Measurements from ENCODE around the gene FAS. TPM values are rescaled to one million over a fixed set of nuclear protein-coding genes. Genes with fewer than 3 reads are reported as not detected.

The FAS gene
- total RNA-seq = 10 to 100 TPM in 1 of 10 donors, 1 to 10 TPM in 9; 2.5 to 10.1 (median 3.7) TPM
- 1 to 10 TPM; 3.5 to 4.6 TPM for polyA plus RNA-seq
- long read RNA-seq, donor 1, partial matches to known transcripts = 0 of 2 reads
- long read RNA-seq, donor 1, other reads (novel, unspliced or antisense) = 0 of 2 reads
- long read RNA-seq, donor 2, partial matches to known transcripts = 0 of 5 reads
- long read RNA-seq, donor 2, other reads (novel, unspliced or antisense) = 1 of 5 reads
- long read RNA-seq, donor 3, transcript FAS-204 (9 exons, 2,563 nt) = major isoform, 8 of 11 reads
- long read RNA-seq, donor 3, partial matches to known transcripts = 0 of 11 reads
- long read RNA-seq, donor 3, other reads (novel, unspliced or antisense) = 2 of 11 reads

GRCh38 chr10:88990384-88991160, at the start of gene FAS:
FAS (plus strand) TSS chr10:88990798; CDS start chr10:88990877, 79 bp downstream.
- DNase-seq (peak; percentile 67 to 81), ATAC-seq (peak; percentile 68 to 90 (median 74))
- Histone ChIP-seq H3K4me1 (peaks cover 0 to 80% (median 34%) of the 10 kb centered on the region in 9 donors), H3K9me3 (peaks cover 0 to 5% (median 0%) of the 10 kb centered on the region in 11 donors), H3K27me3 (no peaks in the 10 kb centered on the region), H3K4me3 (peak within 1 kb of the TSS; percentile 53 to 90 (median 83)), H3K27ac (peak within 1 kb of the TSS; percentile 86 to 97 (median 96)), H3K36me3 (no peaks in the 10 kb centered on the region)
- no peak for TF ChIP-seq CTCF (IDR thresholded peaks at IDR 0.05)
- intact Hi-C loops (cut with DNase I) = loop anchor here in 3 of 10 donors (5.0 to 10.0 kb wide), 2 partner anchors 146 to 153 kb away; no protein-coding TSS in a partner anchor
- 1% methylated on average over 51 of the region's 51 CpGs for WGBS, 2 donors

GRCh38 chr10:88941026-88941425, 49.6 kb upstream of the FAS start:
- H3K4me3 ChIP-seq = no peak overlapping the region
- no peak overlapping the region for H3K27ac ChIP-seq
- WGBS, 2 donors = 93% methylated on average over 6 of the region's 6 CpGs
- peaks cover 0 to 94% (median 24%) of the 10 kb centered on the region in 9 donors for H3K36me3 ChIP-seq
- no peaks in the 10 kb centered on the region for H3K9me3 ChIP-seq
- H3K27me3 ChIP-seq = no peaks in the 10 kb centered on the region
- ATAC-seq (no peak), DNase-seq (no peak)
- no peak for TF ChIP-seq CTCF (IDR thresholded peaks at IDR 0.05)
- intact Hi-C loops (cut with DNase I) = no loop called here
- H3K4me1 ChIP-seq = peaks cover 0 to 16% (median 0%) of the 10 kb centered on the region in 9 donors

GRCh38 chr10:88943778-88944177, 46.8 kb upstream of the FAS start:
- intact Hi-C loops (cut with DNase I) = no loop called here
- Histone ChIP-seq H3K36me3 (peaks cover 0 to 78% (median 13%) of the 10 kb centered on the region in 9 donors), H3K9me3 (no peaks in the 10 kb centered on the region), H3K4me3 (no peak overlapping the region), H3K27me3 (no peaks in the 10 kb centered on the region), H3K27ac (no peak overlapping the region), H3K4me1 (peaks cover 0 to 16% (median 0%) of the 10 kb centered on the region in 9 donors)
- 94 to 96% methylated on average over 3 of the region's 3 CpGs for WGBS, 2 donors
- DNase-seq (no peak), ATAC-seq (peak in 1 of 8 donors; percentile 14)
- TF ChIP-seq CTCF (IDR thresholded peaks at IDR 0.05) = no peak

- H3K27ac ChIP-seq = no peak overlapping the region
- H3K27me3 ChIP-seq = no peaks in the 10 kb centered on the region
- no peaks in the 10 kb centered on the region for H3K9me3 ChIP-seq
- no peak for ATAC-seq
- H3K4me1 ChIP-seq = peaks cover 0 to 17% (median under 1%) of the 10 kb centered on the region in 9 donors
- no peak for DNase-seq
- 77 to 88% methylated on average over 3 of the region's 3 CpGs for WGBS, 2 donors
- intact Hi-C loops (cut with DNase I) = no loop called here
- no peak for TF ChIP-seq CTCF (IDR thresholded peaks at IDR 0.05)
- H3K36me3 ChIP-seq = peaks cover 0 to 67% (median 13%) of the 10 kb centered on the region in 9 donors
- no peak overlapping the region for H3K4me3 ChIP-seq
Observed at GRCh38 chr10:88944813-88945212, 45.8 kb upstream of the FAS start.

All from heart right ventricle (tissue), 16 donors.